PC-9 (cell line): ENCODE results near the gene BLM. TPM values are rescaled to one million over a fixed set of nuclear protein-coding genes. Genes with fewer than 3 reads are reported as not detected.

Experiments used
- BruUV-seq: library from RNA; stranded (reverse); fragments of 400-500 nt; replicated peaks from 2 replicates; lab custom pipeline; 2021; lab: Mats Ljungman, UMichigan
- CTCF ChIA-PET: fragments of 300-600 bp; sonication (Branson Sonifier 250); formaldehyde crosslinking; loops from one replicate; lab custom pipeline; 2022; ENCODE audit warnings: antibody characterized with exemption; lab: Charles Lee
- POLR2A ChIA-PET: fragments of 300-600 bp; sonication (Branson Sonifier 250); formaldehyde crosslinking; loops from one replicate; lab custom pipeline; 2022; ENCODE audit warnings: antibody characterized with exemption; ENCODE audit not compliant: unreplicated experiment; lab: Charles Lee
- DNase-seq, 2 experiments: peaks; one replicate each; pipeline versions ENCODE4 v3.0.0 to v3.0.0-alpha.2; 2015 to 2022; ENCODE audit warnings: mixed read lengths in 1 of 2
- H2AFZ ChIP-seq: fragments of 200-600 bp; sonication (generic); 2 replicates; pipeline ENCODE4 v1.8.1; 2017; ENCODE audit warnings: antibody characterized with exemption
- H3F3A ChIP-seq: fragments of 200-600 bp; sonication (generic); 2 replicates; pipeline ENCODE4 v1.8.1; 2017; ENCODE audit warnings: antibody characterized with exemption, mild to moderate bottlenecking, low read depth; ENCODE audit not compliant: insufficient read depth
- H3K27ac ChIP-seq: fragments of 200-600 bp; sonication (generic); 2 replicates; pipeline ENCODE4 v1.6.1; 2016; ENCODE audit warnings: mixed run types
- H3K27me3 ChIP-seq: fragments of 200-600 bp; sonication (generic); 2 replicates; pipeline ENCODE4 v1.6.1; 2016; ENCODE audit warnings: low read depth, mixed run types; ENCODE audit not compliant: insufficient read depth
- H3K36me3 ChIP-seq: fragments of 200-600 bp; sonication (generic); 2 replicates; pipeline ENCODE4 v1.6.1; 2016; ENCODE audit warnings: low read depth, mixed run types
- H3K4me1 ChIP-seq: fragments of 200-600 bp; sonication (generic); replicated peaks from 2 replicates; pipeline ENCODE4 v1.6.1; 2016; ENCODE audit warnings: mixed run types; ENCODE audit not compliant: insufficient read depth
- H3K4me2 ChIP-seq: fragments of 200-600 bp; sonication (generic); 2 replicates; pipeline ENCODE4 v1.6.1; 2017; ENCODE audit warnings: mixed run types
- H3K4me3 ChIP-seq: fragments of 200-600 bp; sonication (generic); 2 replicates; pipeline ENCODE4 v1.6.1; 2016; ENCODE audit warnings: mixed run types
- H3K79me2 ChIP-seq: fragments of 200-600 bp; sonication (generic); 2 replicates; pipeline ENCODE4 v1.6.1; 2017; ENCODE audit warnings: low read depth, mixed run types
- H3K9me2 ChIP-seq: fragments of 200-600 bp; sonication (generic); 2 replicates; pipeline ENCODE4 v1.8.1; 2017; ENCODE audit warnings: mild to moderate bottlenecking; ENCODE audit not compliant: insufficient read depth
- H3K9me3 ChIP-seq: fragments of 200-600 bp; sonication (generic); 2 replicates; pipeline ENCODE4 v1.8.1; 2016; ENCODE audit warnings: low read depth; ENCODE audit not compliant: insufficient read depth
- H4K20me1 ChIP-seq: fragments of 200-600 bp; sonication (generic); 2 replicates; pipeline ENCODE4 v1.8.1; 2017; ENCODE audit not compliant: insufficient read depth
- CTCF ChIP-seq: fragments of 200-600 bp; sonication (generic); conservative IDR thresholded peaks from 2 replicates; pipeline ENCODE4 v1.6.1; 2017; ENCODE audit warnings: mixed run types, antibody characterized with exemption, mild to moderate bottlenecking, moderate library complexity
- intact Hi-C: fragments of 100-400 bp; cut with micrococcal nuclease; formaldehyde crosslinking; loops from one replicate; pipeline ENCODE4 v1.10.0; 2022; ENCODE audit not compliant: unreplicated experiment
- total RNA-seq: library from RNA; stranded (reverse); gene quantifications from 2 replicates; pipeline ENCODE4 v1.2.3, GENCODE V29; 2021

Gene BLM
- total RNA-seq, 1 experiment from 2014 or later, result 19.1 TPM

- CTCF ChIA-PET, result no interaction called here
- BruUV-seq, result no TSS peak
- no peak overlapping the region for H2AFZ ChIP-seq
- no peak for TF ChIP-seq CTCF
- H3K27me3 ChIP-seq, result no peaks in the 10 kb centered on the region
- H3K36me3 ChIP-seq, result no peaks in the 10 kb centered on the region
- no peaks in the 10 kb centered on the region for H4K20me1 ChIP-seq
- peaks cover 70% of the 10 kb centered on the region for H3F3A ChIP-seq
- H3K4me2 ChIP-seq, result no peak overlapping the region
- H3K79me2 ChIP-seq, result peaks cover 3% of the 10 kb centered on the region
- DNase-seq, result no peak
- H3K4me1 ChIP-seq, result peaks cover 83% of the 10 kb centered on the region
- intact Hi-C loops, result no loop called here
- no peaks in the 10 kb centered on the region for H3K9me3 ChIP-seq
- POLR2A ChIA-PET, result no interaction called here
- H3K9me2 ChIP-seq, result no peaks in the 10 kb centered on the region
- no peak overlapping the region for H3K27ac ChIP-seq
- no peak overlapping the region for H3K4me3 ChIP-seq
Observed at GRCh38 chr15:90865702-90866101, 148.6 kb downstream of the BLM start.

Other genes with a start within 250 kb of the BLM start
- gene CRTC3, start 187.4 kb upstream of the BLM start, total RNA-seq, result 18.6 and 22.4 TPM in 2 replicates
- gene FURIN, start 151.2 kb downstream of the BLM start, total RNA-seq, result 48.7 and 50.4 TPM in 2 replicates
- gene FES, start 167.2 kb downstream of the BLM start, total RNA-seq, result 2.1 and 3.8 TPM in 2 replicates
- gene MAN2A2, start 186.0 kb downstream of the BLM start, total RNA-seq, result 26.4 and 27.1 TPM in 2 replicates
- gene HDDC3, start 215.2 kb downstream of the BLM start, total RNA-seq, result 18.1 and 20.9 TPM in 2 replicates
- 81.8 and 86.0 TPM in 2 replicates for gene UNC45A, start 217.9 kb downstream of the BLM start, total RNA-seq
- 51.4 and 51.5 TPM in 2 replicates for gene RCCD1, start 237.5 kb downstream of the BLM start, total RNA-seq